Jurkat, Clone E6-1 (cell line): ENCODE measurements around the gene PAX9. TPM values are rescaled to one million over a fixed set of nuclear protein-coding genes. Genes with fewer than 3 reads are reported as not detected.

Experiments
- DNase-seq: peaks from one replicate; pipeline ENCODE4 v3.0.0-alpha.2; 2011; ENCODE audit warnings: low read depth, low spot score
- H3K4me3 ChIP-seq: 2 replicates; pipeline ENCODE4 v1.5.1; 2011; ENCODE audit warnings: mild to moderate bottlenecking, low read length, control low read depth, moderate library complexity
- polyA plus RNA-seq: library from polyadenylated mRNA; unstranded; fragments of >200 nt; gene quantifications from one replicate; pipeline ENCODE4 v1.2.1, GENCODE V29; 2012; ENCODE audit warnings: missing spikeins; ENCODE audit not compliant: insufficient read length, insufficient read depth

PAX9 gene
- polyA plus RNA-seq = 7.7 TPM

DNA sequence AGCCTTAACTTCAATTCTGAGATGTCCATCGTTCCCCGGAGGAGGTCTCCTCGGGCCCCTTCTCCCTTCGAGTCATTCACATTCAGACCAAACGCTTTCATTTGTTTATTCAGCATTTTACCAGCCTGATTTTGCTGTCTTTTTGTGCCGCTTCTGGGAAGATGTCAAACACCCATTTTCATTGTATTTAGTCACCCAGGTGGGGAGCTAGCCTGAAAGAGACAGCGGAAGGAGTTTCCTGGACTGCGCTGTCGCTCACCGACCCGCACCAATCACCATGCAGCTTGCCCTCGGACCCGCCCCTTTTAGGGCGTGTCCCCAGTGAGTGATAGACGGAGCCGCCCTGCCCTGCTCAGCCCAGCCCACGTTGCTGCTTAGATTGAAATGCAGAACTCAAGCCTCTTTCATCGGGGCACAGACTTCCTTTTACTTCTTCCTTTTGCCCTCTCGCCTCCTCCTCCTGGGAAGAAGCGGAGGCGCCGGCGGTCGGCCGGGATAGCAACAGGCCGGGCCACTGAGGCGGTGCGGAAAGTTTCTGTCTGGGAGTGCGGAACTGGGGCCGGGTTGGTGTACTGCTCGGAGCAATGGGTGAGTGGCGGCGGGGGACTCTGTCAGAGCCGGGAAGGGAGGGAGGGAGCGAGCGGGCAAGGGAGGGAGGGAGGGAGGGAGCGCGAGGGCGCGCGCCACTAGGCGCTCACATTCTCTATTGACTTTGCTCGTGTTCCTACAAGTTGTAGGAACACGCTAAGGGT is at the start of gene PAX9:
Gene PAX9 (plus strand): TSS at position 355 of the 752 bp plus-strand sequence. CDS start 230 bp downstream, at position 585.
- H3K4me3 ChIP-seq = peak within 1 kb of the TSS; percentile 76
- peak; percentile 95 for DNase-seq

DNA sequence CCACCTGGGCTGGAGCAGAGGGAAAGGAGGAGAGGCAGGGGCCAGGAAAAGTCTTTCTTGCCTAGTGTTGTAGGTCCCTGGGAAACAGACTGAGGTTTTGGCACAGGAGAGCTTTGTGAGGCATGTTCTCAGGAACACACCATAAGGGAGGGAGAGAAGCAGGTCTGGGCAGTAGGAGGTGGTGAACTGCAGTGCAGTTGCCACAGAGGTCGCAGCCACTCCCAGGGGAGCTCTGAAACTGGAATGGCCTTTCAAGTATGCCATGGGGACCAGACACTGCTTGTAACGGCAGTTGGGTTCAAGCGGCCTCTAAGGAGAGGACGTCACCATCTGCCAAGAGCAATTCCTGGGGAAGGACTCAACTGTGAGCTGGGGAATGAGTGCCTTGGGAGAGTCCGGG is 43.8 kb upstream of the PAX9 start:
- DNase-seq = no peak
- no peak overlapping the region for H3K4me3 ChIP-seq

GRCh38 chr14:36618641-36619040 is 43.0 kb upstream of the PAX9 start:
- H3K4me3 ChIP-seq = no peak overlapping the region
- no peak for DNase-seq

DNA sequence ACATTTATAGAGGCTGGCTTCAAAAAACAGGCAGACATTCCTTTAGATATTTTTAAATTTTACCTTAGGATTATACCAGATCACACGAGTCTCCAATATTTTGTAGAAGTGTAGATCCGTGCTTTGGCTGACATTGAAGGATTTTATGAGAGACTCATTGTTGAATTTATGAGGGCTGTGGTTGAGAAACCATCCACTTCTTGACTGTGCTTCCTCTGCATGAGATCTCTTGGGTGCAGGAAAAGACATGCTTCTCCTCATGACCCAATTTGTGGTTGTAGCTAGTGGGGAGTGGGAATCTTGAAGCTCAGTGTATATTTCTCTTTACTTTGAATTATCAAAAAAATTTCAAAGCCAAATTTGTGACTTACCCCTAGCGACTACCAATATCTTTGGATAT is 42.5 kb upstream of the PAX9 start:
- H3K4me3 ChIP-seq = no peak overlapping the region
- no peak for DNase-seq

DNA sequence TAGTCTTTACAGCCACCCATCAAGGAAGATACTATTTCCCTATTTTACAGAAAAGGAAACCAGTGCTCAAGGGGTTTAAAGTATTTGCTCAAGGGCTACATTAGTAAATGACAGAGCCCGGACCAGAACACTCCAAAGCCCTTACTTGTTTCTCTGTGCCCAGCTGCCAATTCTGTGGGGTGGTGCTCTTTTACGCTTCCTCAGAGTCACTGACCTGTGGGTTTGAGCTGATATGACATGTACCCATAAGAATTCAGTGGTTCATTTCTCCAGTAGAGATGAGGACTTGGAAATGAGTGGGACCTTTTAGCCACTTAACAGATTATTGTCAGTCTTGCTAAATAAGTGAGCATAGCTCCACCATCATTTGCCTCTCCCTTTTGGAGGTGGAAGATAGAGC is 41.8 kb upstream of the PAX9 start:
- H3K4me3 ChIP-seq = no peak overlapping the region
- DNase-seq = no peak

GRCh38 chr14:36625014-36625413 is 36.6 kb upstream of the PAX9 start:
- no peak for DNase-seq
- H3K4me3 ChIP-seq = no peak overlapping the region

DNA sequence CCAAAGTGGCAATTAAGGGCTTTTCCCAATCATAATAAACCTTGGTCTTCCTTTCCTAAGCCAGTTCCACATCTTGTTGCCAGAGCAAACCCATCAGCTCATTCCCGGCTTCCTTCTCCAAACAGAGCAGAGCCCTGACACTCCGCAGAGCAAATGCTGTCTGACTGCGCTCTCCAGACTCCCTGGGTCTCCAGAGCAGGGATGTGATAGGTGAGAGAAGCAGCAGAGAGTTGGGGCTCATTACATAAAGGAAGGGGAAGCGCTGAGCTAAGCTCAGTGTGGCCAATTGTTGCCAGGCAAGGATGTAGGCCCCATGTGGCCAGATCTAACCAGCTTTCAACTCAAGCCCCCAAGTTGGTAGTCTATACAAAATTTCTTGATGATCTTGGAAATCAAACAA is 36.2 kb upstream of the PAX9 start:
- no peak overlapping the region for H3K4me3 ChIP-seq
- DNase-seq = no peak

- H3K4me3 ChIP-seq = no peak overlapping the region
- DNase-seq = no peak
Observed at GRCh38 chr14:36626151-36626550, 35.5 kb upstream of the PAX9 start.

GRCh38 chr14:36627981-36628380 is 33.7 kb upstream of the PAX9 start:
- no peak overlapping the region for H3K4me3 ChIP-seq
- DNase-seq = no peak

GRCh38 chr14:36633580-36633979 is 28.1 kb upstream of the PAX9 start:
- no peak overlapping the region for H3K4me3 ChIP-seq
- peak; percentile 62 for DNase-seq

DNA sequence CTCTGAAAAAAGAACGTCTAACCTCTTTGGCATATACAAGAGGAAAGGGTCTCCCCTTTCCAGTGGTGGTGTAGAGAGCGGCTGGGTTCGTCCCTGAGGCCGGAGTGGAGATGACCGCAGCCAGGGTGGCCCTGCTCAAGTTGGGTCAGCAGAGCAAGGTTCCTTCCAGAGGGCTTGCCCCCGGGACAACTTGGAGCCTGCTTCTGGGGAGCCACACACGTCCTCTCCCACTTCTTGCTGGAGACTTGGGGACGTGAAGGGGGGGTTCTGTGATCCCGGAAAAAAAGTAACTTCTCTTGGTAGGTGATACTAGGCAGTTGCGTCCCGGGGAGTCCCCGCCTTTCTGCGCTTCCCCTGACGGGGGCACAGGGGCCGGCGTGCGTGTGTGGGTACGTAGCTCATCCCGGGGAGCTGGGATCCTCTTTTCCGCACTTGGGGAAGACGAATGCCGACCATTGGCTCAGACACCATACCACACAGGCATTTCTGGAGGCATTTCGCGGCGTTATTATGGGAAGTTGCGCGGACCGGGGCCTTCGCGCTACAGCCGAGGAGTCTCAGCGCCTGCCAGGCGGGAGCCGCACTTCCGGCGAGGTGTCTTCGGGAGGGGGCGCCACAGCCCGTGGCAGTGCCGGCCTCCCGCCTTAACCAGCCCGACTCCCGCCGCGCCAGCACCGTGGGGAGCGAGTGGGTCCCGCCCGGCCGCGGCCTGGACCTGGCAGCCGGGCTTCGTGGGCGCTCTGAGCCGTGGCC is 14.8 kb upstream of the PAX9 start:
- no peak overlapping the region for H3K4me3 ChIP-seq
- DNase-seq = no peak

DNA sequence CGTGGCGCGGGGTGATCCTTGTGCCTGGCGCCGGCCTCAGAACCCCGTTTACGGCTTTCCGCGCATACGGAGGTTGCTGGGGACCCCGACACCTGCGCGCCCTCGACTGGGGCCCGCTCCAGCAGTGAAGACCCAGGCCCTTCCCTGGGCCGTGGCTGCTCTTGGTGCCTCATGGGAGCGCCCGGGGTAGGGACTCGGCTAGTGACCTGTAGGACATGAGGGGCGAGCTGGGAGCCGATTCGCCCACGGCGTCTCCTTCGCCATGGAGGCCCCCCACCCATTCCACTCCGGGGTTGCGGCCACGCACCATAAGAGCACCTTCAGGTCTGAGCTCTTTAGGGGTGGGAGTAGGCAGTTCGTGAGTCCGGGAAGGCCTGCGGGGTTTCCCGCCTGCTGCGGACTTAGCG is 14.2 kb upstream of the PAX9 start:
- no peak for DNase-seq
- peak overlapping the region; percentile 39 for H3K4me3 ChIP-seq

GRCh38 chr14:36647824-36648753 is 13.6 kb upstream of the PAX9 start:
- no peak for DNase-seq
- peak overlapping the region; percentile 39 for H3K4me3 ChIP-seq

GRCh38 chr14:36649872-36650650 is 11.6 kb upstream of the PAX9 start:
- H3K4me3 ChIP-seq = no peak overlapping the region
- no peak for DNase-seq

- no peak for DNase-seq
- no peak overlapping the region for H3K4me3 ChIP-seq
Observed at GRCh38 chr14:36652542-36653201, 9.0 kb upstream of the PAX9 start.

DNA sequence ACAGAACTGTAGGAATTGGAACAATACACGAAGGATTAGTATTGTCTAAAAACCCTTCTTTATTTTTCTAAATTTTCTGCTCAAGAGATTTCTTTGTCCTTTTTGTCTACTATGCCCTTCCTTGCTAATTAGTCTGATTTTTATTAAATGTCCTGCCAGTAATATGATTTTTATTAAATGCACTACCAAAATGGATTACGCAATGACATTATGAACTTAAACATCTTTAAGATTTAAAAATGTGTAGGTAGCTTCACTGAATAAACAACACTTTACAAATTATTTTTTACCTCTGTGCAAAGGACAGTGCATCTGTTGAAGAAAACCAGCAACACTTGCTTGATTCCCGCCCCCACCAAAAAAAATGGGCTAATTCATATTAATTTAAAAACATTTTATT is 8.2 kb upstream of the PAX9 start:
- H3K4me3 ChIP-seq = no peak overlapping the region
- no peak for DNase-seq

DNA sequence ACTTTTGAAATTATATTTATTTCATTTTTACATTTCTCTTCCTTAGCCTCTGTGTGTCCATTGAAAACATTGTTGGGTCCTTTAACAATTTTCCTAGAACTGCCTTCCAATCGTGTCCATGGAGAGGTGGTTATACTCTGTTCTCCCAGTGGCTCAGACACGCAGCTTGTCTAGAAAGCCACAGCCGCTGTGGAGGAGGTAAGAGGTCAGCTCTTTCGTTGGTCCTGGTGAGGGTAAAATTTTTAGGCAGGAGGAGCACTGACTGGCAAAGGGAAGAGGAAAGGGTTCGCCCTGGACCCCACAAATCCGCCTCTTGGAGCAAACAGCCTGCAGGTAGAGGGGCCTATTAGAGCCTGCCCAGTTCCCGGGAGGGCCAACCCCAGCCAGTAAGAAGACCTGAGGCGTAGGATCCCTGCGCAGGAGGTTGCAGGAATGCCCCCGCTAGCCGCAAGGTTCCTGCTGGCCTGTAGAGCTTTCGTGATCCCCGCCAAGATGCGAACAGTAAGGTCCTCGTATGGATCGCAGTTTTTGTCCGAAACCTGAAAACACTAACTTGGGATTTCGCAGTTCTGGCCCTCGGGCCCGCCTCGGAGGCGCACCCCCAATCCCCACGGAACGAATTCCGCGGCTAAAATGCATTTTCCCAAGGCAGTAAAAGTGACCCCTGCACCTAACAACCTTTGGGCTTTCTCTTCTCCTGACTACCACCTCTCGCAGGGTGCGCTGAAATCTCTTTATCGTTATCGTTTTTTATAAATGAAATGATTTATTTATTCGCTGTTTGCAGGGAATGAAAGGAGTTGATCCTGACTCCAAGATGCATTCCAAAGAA is 7.5 kb upstream of the PAX9 start:
- no peak overlapping the region for H3K4me3 ChIP-seq
- DNase-seq = no peak
